Stimulated activated CD8-positive, alpha-beta memory T cell treated with anti-CD3 and anti-CD28 coated beads, Interleukin-4, amount 100 ng/mL, for 4 hours (primary cell): ENCODE data around the gene DCAF8.

Experiments used
- DNase-seq, 2 donors: peaks; one replicate each; pipeline ENCODE4 v3.0.0-alpha.2; 2020; ENCODE audit warnings: low read depth in 2 of 2, low spot score in 1 of 2

DCAF8 gene

GRCh38 chr1:160206036-160206389 lies 56.3 kb downstream of the DCAF8 start:
- peak; percentile 31 to 45 for DNase-seq

- peak; percentile 22 to 53 for DNase-seq
Measured at GRCh38 chr1:160205242-160206035, 56.9 kb downstream of the DCAF8 start, which contains the start of gene PEA15. PEA15 (plus strand) TSS chr1:160205384; CDS start chr1:160211545, 6,161 bp downstream.

GRCh38 chr1:160204526-160205241 lies 57.7 kb downstream of the DCAF8 start:
- no peak for DNase-seq

DNA sequence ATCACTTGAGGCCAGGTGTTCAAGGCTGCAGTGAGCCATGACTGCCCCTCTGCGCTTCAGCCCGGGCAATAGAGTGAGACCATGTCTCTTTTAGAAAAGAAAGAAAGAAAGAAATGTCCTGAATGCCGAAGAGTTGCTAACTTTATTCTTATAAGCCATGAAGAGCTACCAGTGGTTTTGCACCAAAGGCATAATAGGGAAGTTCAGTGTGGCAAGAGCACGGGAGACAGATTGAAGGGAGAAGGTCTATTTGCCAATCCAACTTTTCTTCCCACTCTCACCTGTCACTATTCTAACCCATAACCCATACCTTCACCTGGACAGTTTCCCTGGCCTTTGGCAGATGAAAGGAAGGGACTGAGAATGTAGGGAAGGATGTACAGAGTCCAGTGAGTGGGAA lies 61.6 kb downstream of the DCAF8 start:
- DNase-seq = no peak

- no peak for DNase-seq
Measured at GRCh38 chr1:160197231-160197630, 65.1 kb downstream of the DCAF8 start.

DNA sequence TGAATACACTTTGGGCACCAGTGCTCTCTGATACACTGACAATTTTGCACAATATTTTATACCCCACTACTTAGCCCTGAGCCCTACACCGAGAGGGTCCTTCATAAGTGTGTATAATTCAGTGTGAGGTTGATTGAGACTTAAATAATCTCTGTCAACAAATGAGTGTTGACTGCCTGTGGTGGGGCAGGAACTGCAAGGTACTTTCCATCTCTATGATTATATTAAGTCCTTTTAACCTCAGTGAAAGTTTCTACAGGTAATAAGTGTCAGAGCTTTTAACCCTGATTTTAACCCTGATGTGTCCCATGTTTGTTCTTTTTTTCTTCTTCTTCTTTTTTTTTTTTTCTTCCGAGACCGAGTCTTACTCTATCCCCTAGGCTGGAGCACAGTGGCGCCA lies 66.2 kb downstream of the DCAF8 start:
- no peak for DNase-seq

DNA sequence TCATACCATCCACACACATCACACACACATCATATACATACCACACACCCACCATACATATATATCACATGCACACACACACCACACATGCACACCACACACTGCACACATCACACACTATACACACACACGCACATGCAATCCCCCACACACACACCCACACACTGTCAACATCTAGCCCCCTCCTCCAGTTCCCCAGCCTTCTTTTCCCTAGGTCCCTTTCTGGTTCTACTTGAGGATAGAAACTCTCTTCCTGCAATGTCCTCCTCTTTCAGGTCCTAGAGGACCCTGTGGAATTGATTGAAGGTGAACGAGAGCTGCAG lies 67.7 kb downstream of the DCAF8 start:
- DNase-seq = no peak

DNA sequence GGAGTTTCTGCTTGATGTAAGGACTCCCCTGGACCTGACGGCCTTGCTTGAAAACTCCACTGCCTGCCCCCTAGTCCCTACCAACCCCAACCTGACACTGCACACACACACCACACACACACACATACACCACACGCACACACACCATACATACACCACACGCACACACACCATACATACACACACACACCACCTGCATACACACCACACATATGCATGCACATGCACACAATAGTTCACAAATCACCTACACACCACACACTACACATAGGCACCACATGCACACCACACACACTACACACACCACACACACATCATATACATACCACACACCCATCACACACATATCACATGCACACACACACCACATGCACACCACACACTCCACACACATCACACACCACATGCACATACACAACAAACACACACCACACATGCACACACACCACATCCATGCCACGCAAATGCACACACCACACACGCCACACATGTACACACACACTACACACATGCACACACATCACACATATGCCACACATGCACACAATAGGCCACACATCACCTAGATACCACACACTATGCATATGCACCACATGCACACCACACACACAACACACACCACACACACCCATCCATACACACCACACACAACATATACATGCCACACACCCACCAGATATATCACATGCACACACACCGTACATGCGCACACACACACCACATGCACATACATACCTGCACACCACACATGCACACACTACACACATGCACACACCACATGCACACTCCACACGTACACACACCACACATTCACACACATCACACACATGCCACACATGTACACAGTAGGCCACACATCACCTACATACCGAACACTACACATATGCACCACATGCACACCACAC lies 68.3 kb downstream of the DCAF8 start:
- no peak for DNase-seq

DNA sequence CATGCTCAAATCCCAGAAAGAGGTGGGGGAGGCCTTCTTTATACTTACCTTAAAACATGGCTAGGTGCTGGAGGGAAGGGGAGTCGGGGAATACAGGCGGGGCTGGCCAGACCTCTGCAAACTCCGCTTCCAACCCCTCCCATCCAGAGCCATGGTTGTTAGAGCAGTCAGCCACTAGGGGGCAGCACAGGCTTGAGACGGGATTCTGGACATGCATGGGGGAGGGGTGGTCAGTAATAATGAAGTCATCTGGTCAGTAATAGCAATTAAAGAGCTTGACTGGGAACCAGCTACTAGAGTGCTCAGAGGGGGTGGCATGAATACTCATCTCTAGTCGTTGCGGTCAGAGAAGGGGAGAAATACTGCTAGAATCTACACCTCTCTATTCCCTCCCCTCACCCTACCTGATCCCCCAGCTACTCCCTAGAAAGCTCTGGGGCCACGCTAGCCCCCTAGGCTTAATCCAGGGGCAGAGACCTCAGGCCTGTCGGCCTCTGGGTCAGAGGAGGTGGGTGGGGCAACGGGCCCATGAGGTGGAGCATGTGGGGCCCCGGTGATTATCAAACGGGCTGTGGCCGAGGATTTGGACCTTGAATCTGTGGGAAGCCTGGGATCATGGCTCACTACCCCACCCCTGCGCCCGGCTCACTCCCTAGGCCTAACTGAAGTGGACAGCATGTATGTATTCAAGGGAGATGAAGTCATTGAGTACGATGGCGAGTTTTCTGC lies 69.1 kb downstream of the DCAF8 start:
- peak; percentile 42 to 78 for DNase-seq

DNA sequence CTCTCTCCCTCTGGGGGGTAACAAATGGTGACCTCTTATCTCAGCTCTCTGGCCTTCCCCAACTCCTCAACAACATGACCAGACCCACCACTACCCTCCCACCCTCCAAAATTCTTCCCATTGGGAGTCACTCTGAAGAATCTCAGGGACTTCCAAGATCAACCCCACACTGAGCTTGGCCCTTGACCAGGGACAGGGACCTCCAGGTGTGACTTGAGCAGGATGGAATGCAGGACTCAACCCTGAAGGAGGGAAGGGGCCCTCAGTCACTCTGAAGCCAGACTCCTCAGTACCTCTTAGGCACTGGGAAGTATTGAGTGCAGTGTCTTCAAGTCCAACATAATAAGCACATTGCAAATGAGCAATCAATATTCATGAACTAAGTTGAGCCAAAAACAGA lies 70.1 kb downstream of the DCAF8 start:
- no peak for DNase-seq

DNA sequence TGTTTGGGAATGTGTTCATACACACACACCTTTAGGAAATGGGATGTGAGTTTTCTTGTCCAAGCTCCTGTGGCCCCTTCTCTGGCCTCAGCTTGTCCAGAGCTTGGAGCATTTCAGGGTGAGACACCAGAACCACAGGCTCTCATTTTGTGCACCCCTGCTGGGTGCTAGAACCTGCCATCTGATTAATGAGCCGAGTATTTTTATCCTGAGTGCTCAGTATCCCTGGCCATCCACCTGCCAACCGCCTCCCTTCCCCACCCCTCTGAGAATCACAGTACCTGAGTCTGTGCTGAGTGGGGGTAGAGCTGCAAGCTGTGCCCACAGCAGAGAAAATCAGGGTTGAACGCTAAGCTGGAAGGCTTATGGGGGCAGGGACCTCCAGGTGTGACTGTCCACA lies 70.6 kb downstream of the DCAF8 start:
- no peak for DNase-seq

DNA sequence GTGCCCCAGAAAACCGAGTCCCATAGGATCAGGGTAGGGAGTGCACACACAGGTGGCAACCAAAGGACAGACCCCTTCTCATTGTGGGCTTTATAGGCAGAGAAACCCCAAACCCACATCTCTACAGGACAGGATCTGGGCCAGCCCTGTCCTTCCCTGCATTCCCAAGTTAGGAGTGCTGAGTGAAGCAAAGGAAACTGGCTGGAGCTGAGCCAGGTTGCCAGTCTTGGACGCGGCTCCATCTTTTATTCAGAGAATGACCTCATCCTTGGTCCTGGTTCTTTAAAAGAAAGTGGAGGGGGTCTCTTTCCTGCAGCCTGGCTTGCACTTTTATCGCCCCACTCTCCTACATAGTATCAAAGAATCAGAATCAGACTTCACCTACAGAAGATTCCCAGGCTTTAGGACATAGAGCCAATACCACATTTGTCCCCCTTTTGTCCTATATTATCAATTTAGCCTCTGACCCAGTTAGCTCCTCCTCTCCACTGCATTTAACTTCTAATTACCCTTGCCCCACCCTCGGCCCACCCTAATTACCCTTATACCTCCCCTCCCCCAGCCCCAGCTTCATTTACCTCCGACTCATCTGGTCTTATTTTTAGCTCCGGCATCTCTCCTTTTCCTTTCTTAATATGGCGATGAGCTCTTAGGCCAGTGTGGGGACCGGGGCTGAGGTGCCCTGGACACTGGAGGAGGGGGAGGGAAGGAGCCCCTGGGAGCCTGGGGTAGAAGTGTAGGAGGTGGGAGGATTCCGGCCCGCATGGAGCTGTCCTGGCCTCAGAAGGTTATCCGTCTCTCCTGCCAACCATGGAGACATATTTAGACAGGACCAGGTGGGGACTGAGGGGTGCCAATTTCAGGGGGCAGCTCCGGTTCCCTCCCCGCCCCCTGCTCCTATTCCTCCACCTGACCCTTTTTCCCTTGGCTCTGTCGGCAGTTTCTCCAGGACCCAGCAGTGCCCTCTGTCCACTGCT lies 72.4 kb downstream of the DCAF8 start, which contains the start of gene CASQ1:
TSS of gene CASQ1 (plus strand) at position 927 of the 977 bp plus-strand sequence. CDS start 177 bp downstream, outside the sequence.
- no peak for DNase-seq

- no peak for DNase-seq
Measured at GRCh38 chr1:160188341-160188740, 74.0 kb downstream of the DCAF8 start.

GRCh38 chr1:160187407-160187806 lies 74.9 kb downstream of the DCAF8 start:
- DNase-seq = no peak

GRCh38 chr1:160186729-160187128 lies 75.6 kb downstream of the DCAF8 start:
- DNase-seq = no peak

GRCh38 chr1:160186246-160186645 lies 76.1 kb downstream of the DCAF8 start:
- DNase-seq = no peak

- DNase-seq = no peak
Measured at GRCh38 chr1:160179336-160179735, 83.0 kb downstream of the DCAF8 start.

DNA sequence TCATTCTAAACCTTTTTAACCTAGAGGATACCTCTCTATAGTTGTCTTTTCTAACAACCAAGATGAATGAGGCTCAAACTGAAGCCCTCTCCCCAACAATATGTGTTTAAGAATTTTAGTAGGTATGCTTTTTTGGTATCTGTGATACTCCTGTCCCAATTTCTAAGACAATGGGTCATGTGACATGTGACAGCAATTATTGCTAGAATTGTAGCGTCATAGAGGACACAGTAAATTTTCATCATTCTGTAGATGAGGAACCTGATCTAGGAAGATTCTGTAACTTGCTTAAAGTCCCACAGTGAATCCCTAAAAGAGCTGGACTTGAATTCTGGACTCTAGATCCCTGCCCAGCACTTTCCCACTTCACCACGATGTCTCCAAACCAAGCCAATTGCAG lies 83.6 kb downstream of the DCAF8 start:
- no peak for DNase-seq

- no peak for DNase-seq
Measured at GRCh38 chr1:160177667-160178066, 84.7 kb downstream of the DCAF8 start.

DNA sequence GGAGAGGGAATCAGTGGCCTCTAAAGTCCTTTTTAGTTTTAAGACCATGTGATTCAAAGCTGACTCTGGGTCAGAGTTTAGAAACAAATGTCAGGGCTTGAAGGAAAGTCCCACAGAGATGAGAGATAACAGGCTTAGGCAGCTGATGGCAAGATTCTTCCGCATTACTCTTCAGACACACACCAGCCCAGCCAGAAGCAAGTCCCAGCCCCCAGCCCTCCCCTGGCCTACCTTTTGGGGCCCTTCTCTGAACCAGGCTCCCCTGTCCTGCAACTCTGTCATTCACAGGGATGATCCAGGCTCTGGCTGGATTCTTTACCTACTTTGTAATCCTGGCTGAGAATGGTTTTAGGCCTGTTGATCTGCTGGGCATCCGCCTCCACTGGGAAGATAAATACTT lies 85.1 kb downstream of the DCAF8 start:
- no peak for DNase-seq
